GM06990 (cell line): ENCODE results near the gene SEC14L1.

Experiments used
- DNase-seq: peaks from one replicate; pipeline ENCODE4 v3.0.0-alpha.2; 2011; ENCODE audit not compliant: insufficient read length; ENCODE audit errors: extremely low read depth
- H3K27me3 ChIP-seq: replicated peaks from 2 replicates; pipeline ENCODE4 v1.6.0; 2011; ENCODE audit warnings: low read length; ENCODE audit not compliant: control insufficient read depth, insufficient read depth
- H3K36me3 ChIP-seq: 2 replicates; pipeline ENCODE4 v1.5.1; 2011; ENCODE audit warnings: low read length; ENCODE audit not compliant: control insufficient read depth, insufficient read depth
- H3K4me3 ChIP-seq: replicated peaks from 2 replicates; pipeline ENCODE4 v1.5.1; 2011; ENCODE audit warnings: low read depth, mild to moderate bottlenecking, control low read depth, low read length
- TF ChIP-seq, protein P1 (sequence below): IDR thresholded peaks from 2 replicates; pipeline ENCODE4 v1.5.1; 2011; ENCODE audit warnings: low read length, control low read depth, mild to moderate bottlenecking, inconsistent platforms; ENCODE audit not compliant: insufficient read depth, poor library complexity, severe bottlenecking

Gene SEC14L1

DNA sequence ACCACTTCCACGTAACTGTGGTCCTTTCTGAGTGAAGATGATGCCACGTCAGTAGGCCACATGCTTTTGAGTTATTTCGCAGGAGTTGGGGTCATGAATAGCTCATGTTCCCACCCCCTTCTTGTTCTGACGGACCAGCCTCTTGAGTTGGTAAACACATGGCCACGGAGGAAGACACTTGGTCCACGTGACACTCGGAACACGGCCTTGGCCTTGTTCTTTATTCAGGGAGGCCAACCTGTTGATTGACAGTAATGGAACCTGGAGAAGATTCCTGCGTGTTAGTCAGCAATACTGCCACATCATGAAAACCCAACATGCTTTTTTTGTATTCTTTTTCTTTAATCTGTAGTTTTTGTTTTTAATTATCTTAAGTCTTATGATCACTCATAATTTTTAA is 56.3 kb downstream of the SEC14L1 start:
- H3K27me3 ChIP-seq = no peaks in the 10 kb centered on the region
- no peak for DNase-seq
- TF ChIP-seq, protein P1, sequence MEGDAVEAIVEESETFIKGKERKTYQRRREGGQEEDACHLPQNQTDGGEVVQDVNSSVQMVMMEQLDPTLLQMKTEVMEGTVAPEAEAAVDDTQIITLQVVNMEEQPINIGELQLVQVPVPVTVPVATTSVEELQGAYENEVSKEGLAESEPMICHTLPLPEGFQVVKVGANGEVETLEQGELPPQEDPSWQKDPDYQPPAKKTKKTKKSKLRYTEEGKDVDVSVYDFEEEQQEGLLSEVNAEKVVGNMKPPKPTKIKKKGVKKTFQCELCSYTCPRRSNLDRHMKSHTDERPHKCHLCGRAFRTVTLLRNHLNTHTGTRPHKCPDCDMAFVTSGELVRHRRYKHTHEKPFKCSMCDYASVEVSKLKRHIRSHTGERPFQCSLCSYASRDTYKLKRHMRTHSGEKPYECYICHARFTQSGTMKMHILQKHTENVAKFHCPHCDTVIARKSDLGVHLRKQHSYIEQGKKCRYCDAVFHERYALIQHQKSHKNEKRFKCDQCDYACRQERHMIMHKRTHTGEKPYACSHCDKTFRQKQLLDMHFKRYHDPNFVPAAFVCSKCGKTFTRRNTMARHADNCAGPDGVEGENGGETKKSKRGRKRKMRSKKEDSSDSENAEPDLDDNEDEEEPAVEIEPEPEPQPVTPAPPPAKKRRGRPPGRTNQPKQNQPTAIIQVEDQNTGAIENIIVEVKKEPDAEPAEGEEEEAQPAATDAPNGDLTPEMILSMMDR = no peak
- no peak overlapping the region for H3K4me3 ChIP-seq
- peaks cover 41% of the 10 kb centered on the region for H3K36me3 ChIP-seq

- H3K36me3 ChIP-seq = peaks cover 42% of the 10 kb centered on the region
- DNase-seq = no peak
Observed at GRCh38 chr17:77200711-77201110, 59.9 kb downstream of the SEC14L1 start.

DNA sequence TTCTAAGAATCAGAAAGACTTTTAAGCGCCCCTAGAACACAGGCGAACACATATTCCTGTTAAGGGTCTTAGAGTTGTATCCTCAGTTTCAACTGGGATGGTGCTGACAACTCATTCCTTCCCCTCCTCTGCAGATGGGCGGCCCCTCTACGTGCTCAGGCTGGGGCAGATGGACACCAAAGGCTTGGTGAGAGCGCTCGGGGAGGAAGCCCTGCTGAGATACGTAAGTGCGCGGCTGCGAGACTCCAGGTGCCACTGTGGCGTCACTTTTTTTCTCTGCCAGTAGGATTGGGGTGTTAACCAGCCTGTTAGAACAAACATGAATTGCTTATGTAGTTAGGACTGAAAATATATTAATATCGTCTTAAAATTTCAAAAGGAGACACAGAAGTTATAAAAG is 62.7 kb downstream of the SEC14L1 start:
- Histone ChIP-seq H3K36me3 (peaks cover 36% of the 10 kb centered on the region), H3K4me3 (no peak overlapping the region)

More at GRCh38 chr17:77200711-77201110, 59.9 kb downstream of the SEC14L1 start:
- Histone ChIP-seq H3K4me3 (no peak overlapping the region), H3K27me3 (no peaks in the 10 kb centered on the region)
- TF ChIP-seq, protein P1 = no peak

GRCh38 chr17:77203846-77204245 is 63.1 kb downstream of the SEC14L1 start:
- no peak for DNase-seq
- TF ChIP-seq, protein P1 = no peak
- H3K4me3 ChIP-seq = no peak overlapping the region
- no peaks in the 10 kb centered on the region for H3K27me3 ChIP-seq
- peaks cover 36% of the 10 kb centered on the region for H3K36me3 ChIP-seq

More for the DNA sequence above, 62.7 kb downstream of the SEC14L1 start:
- H3K27me3 ChIP-seq = no peaks in the 10 kb centered on the region
- no peak for DNase-seq
- TF ChIP-seq, protein P1 = no peak

GRCh38 chr17:77204536-77204935 is 63.8 kb downstream of the SEC14L1 start:
- TF ChIP-seq, protein P1 = no peak
- DNase-seq = no peak
- H3K27me3 ChIP-seq = no peaks in the 10 kb centered on the region
- H3K36me3 ChIP-seq = peaks cover 34% of the 10 kb centered on the region
- no peak overlapping the region for H3K4me3 ChIP-seq
